ENCODE results near the gene FER.

GRCh38 chr5:108881133-108881532 lies 133.4 kb downstream of the FER start:
- no peak for TF ChIP-seq EZH2phosphoT487 (conservative IDR thresholded peaks at IDR 0.05; ENCODE audit: low read length)
- TF ChIP-seq, protein P1, sequence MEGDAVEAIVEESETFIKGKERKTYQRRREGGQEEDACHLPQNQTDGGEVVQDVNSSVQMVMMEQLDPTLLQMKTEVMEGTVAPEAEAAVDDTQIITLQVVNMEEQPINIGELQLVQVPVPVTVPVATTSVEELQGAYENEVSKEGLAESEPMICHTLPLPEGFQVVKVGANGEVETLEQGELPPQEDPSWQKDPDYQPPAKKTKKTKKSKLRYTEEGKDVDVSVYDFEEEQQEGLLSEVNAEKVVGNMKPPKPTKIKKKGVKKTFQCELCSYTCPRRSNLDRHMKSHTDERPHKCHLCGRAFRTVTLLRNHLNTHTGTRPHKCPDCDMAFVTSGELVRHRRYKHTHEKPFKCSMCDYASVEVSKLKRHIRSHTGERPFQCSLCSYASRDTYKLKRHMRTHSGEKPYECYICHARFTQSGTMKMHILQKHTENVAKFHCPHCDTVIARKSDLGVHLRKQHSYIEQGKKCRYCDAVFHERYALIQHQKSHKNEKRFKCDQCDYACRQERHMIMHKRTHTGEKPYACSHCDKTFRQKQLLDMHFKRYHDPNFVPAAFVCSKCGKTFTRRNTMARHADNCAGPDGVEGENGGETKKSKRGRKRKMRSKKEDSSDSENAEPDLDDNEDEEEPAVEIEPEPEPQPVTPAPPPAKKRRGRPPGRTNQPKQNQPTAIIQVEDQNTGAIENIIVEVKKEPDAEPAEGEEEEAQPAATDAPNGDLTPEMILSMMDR (IDR thresholded peaks at IDR 0.05; ENCODE audit: insufficient read depth, low read length, poor library complexity, severe bottlenecking), result no peak

Measured in SU-DHL-6 (cell line).